SK-MEL-5 (cell line): ENCODE measurements around the gene GLIPR1. TPM values are rescaled to one million over a fixed set of nuclear protein-coding genes. Genes with fewer than 3 reads are reported as not detected.

Experiments
- DNase-seq: peaks from one replicate; pipeline ENCODE4 v3.0.0-alpha.2; 2016; ENCODE audit warnings: low read depth, low spot score
- in situ Hi-C: cut with HindIII; loops from 2 replicates; pipeline ENCODE4 v1.10.0; 2016; ENCODE audit warnings: low sequenced_read_pairs, high pct_unique_total_duplicates, low pct_unique_long_range_greater_than_20kb
- total RNA-seq: library from RNA; depleted of rRNA; stranded (reverse); fragments of >200 nt; shearing (Covaris generic); gene quantifications from 2 replicates; pipeline ENCODE4 v1.2.3, GENCODE V29; 2014; rRNA removed

Gene GLIPR1
- total RNA-seq, 1 experiment from 2014 or later, result 0.61 TPM

GRCh38 chr12:75543529-75543928 is 63.0 kb downstream of the GLIPR1 start:
- in situ Hi-C loops, result no loop called here

GRCh38 chr12:75545636-75546035 is 65.1 kb downstream of the GLIPR1 start:
- in situ Hi-C loops, result no loop called here
- no peak for DNase-seq

More at GRCh38 chr12:75543529-75543928, 63.0 kb downstream of the GLIPR1 start:
- no peak for DNase-seq

GRCh38 chr12:75548879-75549278 is 68.3 kb downstream of the GLIPR1 start:
- in situ Hi-C loops, result no loop called here
- DNase-seq, result no peak

GRCh38 chr12:75549989-75550388 is 69.4 kb downstream of the GLIPR1 start:
- no peak for DNase-seq
- in situ Hi-C loops, result no loop called here

GRCh38 chr12:75550401-75551240 is 70.1 kb downstream of the GLIPR1 start:
- DNase-seq, result no peak
- in situ Hi-C loops, result no loop called here

- no peak for DNase-seq
- in situ Hi-C loops, result no loop called here
These were observed 70.9 kb downstream of the GLIPR1 start for GRCh38 chr12:75551477-75551876.

- no peak for DNase-seq
- in situ Hi-C loops, result no loop called here
These were observed 72.8 kb downstream of the GLIPR1 start for GRCh38 chr12:75553398-75553797.

Other genes with a start within 250 kb of the GLIPR1 start
- gene CAPS2, start 150.4 kb upstream of the GLIPR1 start, total RNA-seq, result 0.77 and 2.3 TPM in 2 replicates
- not detected in 2 replicates for gene GLIPR1L1, start 146.1 kb upstream of the GLIPR1 start, total RNA-seq
- gene GLIPR1L2, start 89.7 kb upstream of the GLIPR1 start, total RNA-seq, result not detected in 2 replicates
- 65.4 and 79.7 TPM in 2 replicates for gene KRR1, start 30.9 kb downstream of the GLIPR1 start, total RNA-seq